AG20443 (cell line): ENCODE measurements around the gene SEC24D.
"Not testable (repeated sequence)": the region's sequence is repeated elsewhere in the genome, so short reads cannot be mapped to it uniquely, and the experiment has no call there.

Experiments
- DNase-seq: peaks from one replicate; pipeline ENCODE4 v3.0.0; 2012; ENCODE audit warnings: low spot score, mixed read lengths

SEC24D gene, protein sequence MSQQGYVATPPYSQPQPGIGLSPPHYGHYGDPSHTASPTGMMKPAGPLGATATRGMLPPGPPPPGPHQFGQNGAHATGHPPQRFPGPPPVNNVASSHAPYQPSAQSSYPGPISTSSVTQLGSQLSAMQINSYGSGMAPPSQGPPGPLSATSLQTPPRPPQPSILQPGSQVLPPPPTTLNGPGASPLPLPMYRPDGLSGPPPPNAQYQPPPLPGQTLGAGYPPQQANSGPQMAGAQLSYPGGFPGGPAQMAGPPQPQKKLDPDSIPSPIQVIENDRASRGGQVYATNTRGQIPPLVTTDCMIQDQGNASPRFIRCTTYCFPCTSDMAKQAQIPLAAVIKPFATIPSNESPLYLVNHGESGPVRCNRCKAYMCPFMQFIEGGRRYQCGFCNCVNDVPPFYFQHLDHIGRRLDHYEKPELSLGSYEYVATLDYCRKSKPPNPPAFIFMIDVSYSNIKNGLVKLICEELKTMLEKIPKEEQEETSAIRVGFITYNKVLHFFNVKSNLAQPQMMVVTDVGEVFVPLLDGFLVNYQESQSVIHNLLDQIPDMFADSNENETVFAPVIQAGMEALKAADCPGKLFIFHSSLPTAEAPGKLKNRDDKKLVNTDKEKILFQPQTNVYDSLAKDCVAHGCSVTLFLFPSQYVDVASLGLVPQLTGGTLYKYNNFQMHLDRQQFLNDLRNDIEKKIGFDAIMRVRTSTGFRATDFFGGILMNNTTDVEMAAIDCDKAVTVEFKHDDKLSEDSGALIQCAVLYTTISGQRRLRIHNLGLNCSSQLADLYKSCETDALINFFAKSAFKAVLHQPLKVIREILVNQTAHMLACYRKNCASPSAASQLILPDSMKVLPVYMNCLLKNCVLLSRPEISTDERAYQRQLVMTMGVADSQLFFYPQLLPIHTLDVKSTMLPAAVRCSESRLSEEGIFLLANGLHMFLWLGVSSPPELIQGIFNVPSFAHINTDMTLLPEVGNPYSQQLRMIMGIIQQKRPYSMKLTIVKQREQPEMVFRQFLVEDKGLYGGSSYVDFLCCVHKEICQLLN

GRCh38 chr4:118835571-118836300, at the start of gene SEC24D:
SEC24D (minus strand) TSS chr4:118836126; CDS start chr4:118833696, 2,430 bp downstream.
- peak; percentile 100 for DNase-seq

DNA sequence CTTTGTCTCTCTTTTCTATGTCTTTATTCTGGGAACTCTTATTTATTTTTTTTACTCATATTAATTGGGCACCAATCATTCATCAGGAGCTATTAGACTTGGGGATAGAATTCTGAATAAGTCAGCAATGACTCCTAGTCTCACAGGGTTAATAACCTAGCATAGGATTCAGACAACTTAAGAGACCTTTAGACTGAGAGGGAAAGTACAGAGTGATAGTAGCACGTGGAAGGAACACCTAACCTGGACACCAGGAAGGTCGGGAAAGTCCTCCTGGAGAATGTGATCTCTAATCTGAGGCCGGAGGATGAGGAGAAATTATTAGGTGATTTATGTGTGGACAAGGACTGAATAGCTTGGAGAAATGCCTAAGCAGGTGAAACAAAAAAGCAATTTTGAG, 48.8 kb upstream of the SEC24D start:
- DNase-seq, result no peak

DNA sequence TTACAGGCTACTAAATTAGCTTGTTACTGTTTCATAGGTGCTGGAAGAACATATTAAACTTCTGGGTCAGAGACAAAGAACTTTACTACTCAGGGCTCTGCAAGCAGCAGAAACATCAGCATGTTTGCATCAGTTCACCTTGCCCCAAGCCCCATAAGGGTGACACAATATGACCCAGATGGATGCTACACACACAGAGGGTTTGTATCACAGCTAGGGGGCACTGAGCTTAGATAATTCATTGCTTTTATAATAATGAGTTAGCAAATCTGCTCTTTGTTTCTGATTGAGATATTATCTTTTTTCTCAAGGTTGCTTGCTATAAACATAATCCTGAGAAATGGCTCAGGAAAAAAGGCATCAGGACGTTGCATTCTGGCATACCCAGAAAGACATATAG, 47.9 kb upstream of the SEC24D start:
- DNase-seq, result no peak

DNA sequence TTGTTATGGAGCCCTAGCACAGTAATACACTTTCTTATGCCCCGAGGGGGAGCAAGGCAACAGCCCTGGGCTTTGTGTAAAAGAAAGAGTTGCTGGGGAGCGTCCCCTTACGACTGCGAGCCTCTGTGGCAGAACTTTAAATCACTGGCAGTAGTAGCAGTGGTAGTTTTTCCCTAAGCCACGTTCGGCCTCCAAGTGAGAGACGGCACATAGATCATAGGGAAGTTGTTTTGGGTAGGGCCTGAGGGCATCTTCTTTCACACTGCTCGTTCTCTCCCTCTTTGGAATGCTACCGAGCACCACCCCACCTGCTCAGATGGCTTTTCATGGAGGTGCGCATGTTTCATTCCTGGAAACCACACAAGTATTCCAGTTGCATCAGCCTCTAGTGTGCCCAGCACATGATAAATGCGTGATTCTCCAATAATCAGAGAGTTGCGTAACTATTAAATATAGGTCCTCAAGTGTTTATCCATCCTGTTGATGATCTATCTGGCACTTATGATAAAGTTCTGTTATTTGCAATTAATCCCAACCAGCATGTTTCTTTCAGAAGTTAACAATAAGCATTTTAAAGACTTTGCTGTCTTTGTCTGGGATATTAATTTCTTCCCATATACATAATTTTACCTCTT, 45.7 kb upstream of the SEC24D start:
- no peak for DNase-seq

- no peak for DNase-seq
Measured at GRCh38 chr4:118879409-118879808, 43.5 kb upstream of the SEC24D start.

- not testable (repeated sequence) for DNase-seq
Measured at GRCh38 chr4:118878507-118878906, 42.6 kb upstream of the SEC24D start.

DNA sequence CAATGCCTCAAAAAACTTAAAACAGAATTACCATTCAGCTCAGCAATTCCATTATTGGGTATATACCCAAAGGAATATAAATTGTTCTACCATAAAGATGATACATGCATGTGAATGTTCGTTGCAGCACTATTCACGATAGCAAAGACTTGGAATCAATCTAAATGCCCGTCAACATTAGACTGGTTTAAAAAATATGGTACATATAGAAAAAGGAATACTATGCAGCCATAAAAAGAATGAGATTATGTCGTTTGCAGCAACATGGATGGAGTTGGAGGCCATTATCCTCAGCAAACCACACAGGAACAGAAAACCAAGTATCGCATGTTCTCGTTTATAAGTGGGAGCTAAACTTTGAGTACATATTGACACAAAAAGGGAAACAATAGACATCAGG, 41.9 kb upstream of the SEC24D start:
- DNase-seq, result no peak

DNA sequence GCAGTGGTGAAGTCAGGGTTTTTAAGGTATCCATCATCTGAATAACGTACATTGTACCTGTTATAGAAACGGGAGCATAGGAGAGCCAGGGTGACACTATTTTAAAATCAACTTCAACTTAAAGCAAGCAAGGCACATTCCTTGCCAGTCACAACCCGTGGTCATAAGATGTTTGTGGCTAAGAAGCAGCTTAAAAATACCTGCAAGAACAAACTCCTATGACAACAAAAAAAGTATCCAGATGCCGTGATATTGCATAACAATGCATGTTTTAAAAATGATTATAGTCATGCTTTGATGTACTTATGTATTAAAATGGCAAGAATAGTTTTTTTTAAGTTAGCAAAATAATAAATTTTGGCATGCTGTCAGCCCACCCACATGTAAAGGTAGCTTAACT, 36.3 kb upstream of the SEC24D start:
- DNase-seq, result no peak

DNA sequence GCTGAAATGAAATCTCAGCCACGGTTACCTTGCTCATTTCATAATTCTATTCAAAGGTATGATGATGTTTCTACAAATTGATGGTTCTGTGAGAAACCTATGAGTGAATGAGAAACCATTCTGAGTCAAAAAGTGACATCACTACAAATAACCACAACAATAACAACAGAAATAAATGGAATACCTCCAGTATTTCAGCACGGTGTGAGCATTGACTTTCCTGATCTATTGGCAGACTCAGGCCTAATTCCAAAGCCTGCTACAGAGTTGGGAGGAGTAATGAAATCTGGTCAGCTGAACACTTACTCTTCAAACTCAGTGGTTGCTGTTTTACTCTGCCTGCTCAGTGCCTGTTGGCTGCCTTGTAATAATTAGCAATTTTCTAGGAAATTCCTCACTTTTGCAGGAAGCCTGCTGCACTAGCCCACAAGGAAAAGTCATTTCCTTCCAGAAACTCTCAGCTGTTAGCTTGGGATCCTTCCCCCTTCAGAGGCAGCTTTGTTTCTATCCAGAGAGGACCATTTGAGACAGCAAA, 33.9 kb upstream of the SEC24D start:
- DNase-seq, result peak; percentile 61

- DNase-seq, result no peak
Measured at GRCh38 chr4:118867311-118868067, 31.6 kb upstream of the SEC24D start.

- no peak for DNase-seq
Measured at GRCh38 chr4:118866442-118866841, 30.5 kb upstream of the SEC24D start.

DNA sequence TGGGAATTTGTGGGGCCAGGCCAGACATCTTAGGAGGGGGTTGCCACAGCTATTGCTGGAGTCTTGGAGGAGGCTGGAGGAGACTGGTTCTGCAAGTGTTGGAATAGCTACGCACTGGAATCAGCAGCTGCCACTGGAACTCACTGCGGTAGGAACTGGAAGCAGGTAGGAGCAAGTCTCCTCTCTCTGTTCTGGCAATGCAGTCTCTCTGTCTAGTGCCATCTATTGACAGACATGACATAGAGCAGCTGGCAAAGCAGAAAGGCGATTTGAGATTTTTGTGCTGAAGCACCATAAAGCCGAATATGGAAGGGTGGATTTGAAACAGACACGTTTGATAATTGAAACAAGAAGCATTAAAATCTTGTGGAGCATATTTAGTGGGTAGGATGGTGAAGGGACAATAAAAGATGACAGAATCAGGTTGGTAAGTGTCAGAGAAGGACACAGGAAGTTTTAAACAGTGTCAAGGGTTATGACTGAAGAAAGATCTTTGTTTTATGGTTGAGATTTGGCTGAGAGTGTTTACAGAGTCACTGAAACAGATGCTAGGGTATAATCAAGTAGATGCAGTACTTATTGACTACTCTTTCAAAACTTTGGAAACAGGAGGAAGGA, 29.3 kb upstream of the SEC24D start:
- DNase-seq, result peak; percentile 72

DNA sequence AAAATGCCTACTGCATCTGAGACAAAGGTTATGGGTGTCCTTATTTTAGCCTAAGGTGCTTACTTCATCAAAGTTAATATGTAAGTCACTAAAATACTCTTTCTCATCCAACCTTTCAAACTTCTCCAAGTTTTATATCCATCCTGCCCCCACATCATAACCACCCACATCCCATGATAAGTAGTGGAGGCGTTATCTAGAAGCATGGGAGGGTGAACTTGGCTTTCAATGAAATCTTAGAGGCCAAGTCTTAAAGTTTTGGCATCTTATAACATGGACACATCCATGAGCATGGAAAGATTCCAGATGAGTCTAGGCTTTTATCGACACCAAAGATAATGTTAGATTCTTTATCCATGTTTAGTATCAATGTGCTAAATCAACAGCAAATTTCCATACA, 22.9 kb upstream of the SEC24D start:
- no peak for DNase-seq

DNA sequence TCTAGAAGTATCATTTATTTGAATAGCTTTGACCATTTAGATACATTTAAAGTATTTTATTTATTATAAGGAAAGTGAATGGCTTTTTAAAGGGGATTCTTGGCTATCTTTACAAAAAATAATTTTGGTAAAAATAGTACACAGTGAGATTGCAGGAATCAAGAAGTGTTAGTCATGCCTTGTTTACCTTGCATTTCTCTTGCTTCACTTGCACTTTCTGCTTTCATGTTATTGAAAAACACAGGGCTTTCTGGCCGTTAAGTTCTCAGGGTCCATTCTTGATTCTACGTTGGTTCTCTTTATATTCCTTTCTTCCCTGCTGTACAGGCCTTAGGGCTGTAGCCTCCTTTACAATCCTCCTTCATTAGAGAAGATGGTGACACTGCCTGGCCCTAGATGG, 21.8 kb upstream of the SEC24D start:
- no peak for DNase-seq

GRCh38 chr4:118850488-118851173, 14.7 kb upstream of the SEC24D start:
- DNase-seq, result no peak

- DNase-seq, result no peak
Measured at GRCh38 chr4:118849867-118850487, 14.1 kb upstream of the SEC24D start.

- DNase-seq, result no peak
Measured at GRCh38 chr4:118848901-118849300, 13.0 kb upstream of the SEC24D start.

DNA sequence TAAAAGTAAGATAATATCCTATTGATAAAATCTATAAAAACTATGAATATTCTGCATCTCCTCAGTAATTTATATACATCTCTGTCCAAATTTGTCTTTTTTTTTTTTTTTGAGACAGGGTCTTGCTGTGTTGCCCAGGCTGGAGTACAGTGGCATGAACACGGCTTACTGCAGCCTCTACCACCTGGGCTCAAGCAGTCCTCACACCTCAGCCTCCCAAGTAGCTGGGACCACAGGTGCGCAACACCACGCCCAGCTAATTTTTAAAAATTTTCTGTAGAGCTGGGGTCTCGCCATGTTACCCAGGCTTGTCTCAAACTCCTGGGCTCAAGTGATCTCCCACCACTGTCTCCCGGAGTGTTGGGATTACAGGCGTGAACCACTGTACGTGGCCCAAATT, 12.3 kb upstream of the SEC24D start:
- no peak for DNase-seq

DNA sequence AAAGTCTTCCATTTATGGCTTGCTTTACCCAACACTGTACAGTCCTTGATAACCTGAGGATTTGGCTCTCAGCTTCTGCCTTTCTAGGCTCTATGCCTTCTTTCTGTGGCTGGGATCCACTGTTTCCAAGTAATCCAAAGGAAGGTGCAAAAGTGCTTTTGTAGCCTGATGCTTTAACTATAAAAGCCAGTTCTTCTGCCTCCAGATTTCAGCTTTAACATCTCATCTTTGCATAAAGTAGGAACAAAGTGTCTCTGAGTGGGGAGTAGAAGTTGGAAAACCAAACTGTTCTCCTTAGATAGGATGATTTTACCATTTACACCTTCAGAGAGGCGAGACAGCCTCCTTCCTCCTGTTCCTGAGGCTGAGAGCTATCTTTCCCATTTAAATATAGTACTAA, 11.1 kb upstream of the SEC24D start:
- DNase-seq, result no peak
